Measurements from ENCODE around the gene LENG9. TPM values are rescaled to one million over a fixed set of nuclear protein-coding genes. Genes with fewer than 3 reads are reported as not detected.

The LENG9 gene
- total RNA-seq, 2 donors from 2014 or later = 2.5 to 3.5 TPM

DNA sequence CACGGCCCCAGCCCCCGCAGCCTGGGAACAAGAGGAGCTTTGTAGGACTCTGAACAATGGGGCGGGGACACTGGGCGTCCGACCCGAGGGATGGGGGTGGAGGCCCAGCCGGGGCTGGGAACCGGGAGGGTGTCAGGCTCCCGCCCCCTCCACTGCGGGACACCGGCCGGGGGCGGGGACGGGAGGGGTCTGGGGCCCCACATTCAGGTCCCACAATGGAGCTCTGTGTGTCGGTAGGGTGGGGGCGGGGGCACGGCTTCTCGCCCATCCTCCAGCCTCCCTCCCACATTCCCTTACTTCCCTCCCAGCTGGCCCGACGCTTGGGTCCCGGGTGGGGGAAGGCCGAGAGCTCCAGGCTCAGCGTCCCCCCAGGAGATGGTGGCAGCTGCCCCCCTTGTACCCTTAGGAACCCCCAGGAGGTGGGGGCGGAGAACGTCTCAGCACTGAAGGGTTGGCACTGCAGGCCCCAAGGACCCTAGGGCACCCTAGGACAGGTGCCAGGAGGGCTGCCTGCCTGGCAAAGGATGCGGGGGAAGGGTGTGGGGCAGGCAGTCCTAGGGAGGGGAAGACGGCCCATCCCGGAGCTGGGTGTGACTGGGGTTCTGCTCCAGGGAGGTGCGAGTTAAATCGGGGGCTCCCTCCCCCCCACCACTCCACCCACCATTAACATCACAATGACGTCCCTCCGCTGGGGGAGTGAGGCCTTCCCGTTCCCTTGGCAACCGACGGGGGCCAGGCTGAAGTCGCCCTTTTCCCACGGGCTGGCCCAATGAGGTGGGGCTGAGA lies 43.0 kb downstream of the LENG9 start:
- 15% methylated on average over 33 of the region's 37 CpGs; no CpG with 5 or more reads in 1 of the 2 experiments for WGBS, 2 experiments (ENCODE audit: insufficient coverage in 1 of 2, insufficient read length in 1 of 2)
- Mint-ChIP-seq H3K36me3 (ENCODE audit: low read depth) (no peaks in the 10 kb centered on the region), H3K4me1 (peaks cover 10% of the 10 kb centered on the region), H3K4me3 (no peak overlapping the region), H3K27me3 (ENCODE audit: insufficient read depth) (peaks cover 90% of the 10 kb centered on the region), H3K9me3 (no peaks in the 10 kb centered on the region), H3K27ac (no peak overlapping the region)
- Histone ChIP-seq H3K27ac (ENCODE audit: low read depth, low read length) (peak overlapping the region; percentile 97), H3K36me3 (ENCODE audit: control insufficient read depth, insufficient read depth, low read length) (no peaks in the 10 kb centered on the region), H3K9me3 (ENCODE audit: control insufficient read depth, low read length) (no peaks in the 10 kb centered on the region), H3K9ac (ENCODE audit: extremely low read depth, low read length, poor library complexity, severe bottlenecking) (no peak overlapping the region), H3K4me1 (ENCODE audit: control insufficient read depth, insufficient read depth, low read length) (no peaks in the 10 kb centered on the region), H3K27me3 (ENCODE audit: control insufficient read depth, insufficient read depth, low read length, poor library complexity, severe bottlenecking) (peaks cover 49% of the 10 kb centered on the region), H3K4me3 (ENCODE audit: low read length) (no peak overlapping the region)
- TF ChIP-seq CTCF (conservative IDR thresholded peaks at IDR 0.05) = no peak
- DNase-seq = peak; percentile 88

- Histone ChIP-seq H3K9me3 (ENCODE audit: control insufficient read depth, low read length) (no peaks in the 10 kb centered on the region), H3K4me3 (ENCODE audit: low read length) (no peak overlapping the region), H3K27ac (ENCODE audit: low read depth, low read length) (peak overlapping the region; percentile 97), H3K4me1 (ENCODE audit: control insufficient read depth, insufficient read depth, low read length) (no peaks in the 10 kb centered on the region), H3K9ac (ENCODE audit: extremely low read depth, low read length, poor library complexity, severe bottlenecking) (no peak overlapping the region), H3K36me3 (ENCODE audit: control insufficient read depth, insufficient read depth, low read length) (no peaks in the 10 kb centered on the region), H3K27me3 (ENCODE audit: control insufficient read depth, insufficient read depth, low read length, poor library complexity, severe bottlenecking) (peaks cover 49% of the 10 kb centered on the region)
- 40 to 42% methylated on average over 1 to 10 of the region's 10 CpGs for WGBS, 2 experiments (ENCODE audit: insufficient coverage in 1 of 2, insufficient read length in 1 of 2)
- Mint-ChIP-seq H3K4me1 (peaks cover 10% of the 10 kb centered on the region), H3K4me3 (peak overlapping the region; percentile 18), H3K27me3 (ENCODE audit: insufficient read depth) (peaks cover 87% of the 10 kb centered on the region), H3K27ac (no peak overlapping the region), H3K36me3 (ENCODE audit: low read depth) (no peaks in the 10 kb centered on the region), H3K9me3 (peaks cover under 1% of the 10 kb centered on the region)
- DNase-seq = no peak
- no peak for TF ChIP-seq CTCF (conservative IDR thresholded peaks at IDR 0.05)
These were observed 43.6 kb downstream of the LENG9 start for GRCh38 chr19:54420068-54420382.

DNA sequence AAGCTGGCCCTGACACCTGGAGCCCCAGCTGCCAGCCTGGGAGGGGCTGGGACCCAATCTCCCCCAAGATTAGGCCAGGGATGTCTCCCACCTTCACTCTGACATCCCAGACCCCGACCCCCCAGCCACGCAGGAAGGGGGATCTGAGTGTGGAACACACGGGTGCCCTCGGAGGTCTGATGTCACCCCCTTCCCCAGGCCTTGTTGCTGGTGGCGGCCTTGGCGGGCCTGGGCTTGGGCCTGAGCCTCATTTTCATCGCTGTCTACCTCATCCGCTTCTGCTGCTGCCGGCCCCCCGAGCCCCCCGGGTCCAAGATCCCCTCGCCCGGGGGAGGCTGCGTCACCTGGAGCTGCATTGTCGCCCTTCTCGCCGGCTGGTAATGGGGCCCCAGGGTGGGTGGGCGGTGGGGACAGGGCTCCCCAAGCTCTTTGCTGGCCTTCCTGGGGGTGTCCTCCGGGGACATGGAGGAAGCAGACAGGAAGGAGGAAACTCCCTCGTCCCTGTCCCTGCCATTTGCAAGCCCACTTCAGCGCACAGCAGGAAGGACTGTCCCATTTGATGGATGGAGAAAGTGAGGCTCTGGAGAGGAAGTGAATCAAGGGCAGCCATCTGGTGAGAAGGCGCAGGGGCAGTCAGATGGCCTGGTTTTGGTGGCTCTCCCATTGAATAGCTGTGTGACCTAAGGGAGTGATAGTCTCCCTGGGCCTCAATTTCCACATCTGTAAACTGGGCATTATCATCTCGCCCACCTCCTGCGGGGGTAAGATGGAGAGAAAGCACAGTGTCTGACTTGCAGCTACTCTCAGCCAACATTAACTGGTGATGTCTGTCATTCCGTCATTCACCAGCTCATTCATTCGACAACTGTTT lies 44.4 kb downstream of the LENG9 start:
- WGBS, 2 experiments (ENCODE audit: insufficient coverage in 1 of 2, insufficient read length in 1 of 2) = 90 to 93% methylated on average over 16 to 26 of the region's 26 CpGs
- Histone ChIP-seq H3K27me3 (ENCODE audit: control insufficient read depth, insufficient read depth, low read length, poor library complexity, severe bottlenecking) (peaks cover 52% of the 10 kb centered on the region), H3K9me3 (ENCODE audit: control insufficient read depth, low read length) (no peaks in the 10 kb centered on the region), H3K4me1 (ENCODE audit: control insufficient read depth, insufficient read depth, low read length) (no peaks in the 10 kb centered on the region), H3K9ac (ENCODE audit: extremely low read depth, low read length, poor library complexity, severe bottlenecking) (no peak overlapping the region), H3K4me3 (ENCODE audit: low read length) (no peak overlapping the region), H3K27ac (ENCODE audit: low read depth, low read length) (peak overlapping the region; percentile 97), H3K36me3 (ENCODE audit: control insufficient read depth, insufficient read depth, low read length) (no peaks in the 10 kb centered on the region)
- peaks cover 9% of the 10 kb centered on the region for H3K9me3 Mint-ChIP-seq
- no peak for DNase-seq
- no peak for TF ChIP-seq CTCF (conservative IDR thresholded peaks at IDR 0.05)
- peaks cover 10% of the 10 kb centered on the region for H3K4me1 Mint-ChIP-seq
- H3K27ac Mint-ChIP-seq = no peak overlapping the region
- no peaks in the 10 kb centered on the region for H3K36me3 Mint-ChIP-seq (ENCODE audit: low read depth)
- peaks cover 87% of the 10 kb centered on the region for H3K27me3 Mint-ChIP-seq (ENCODE audit: insufficient read depth)
- no peak overlapping the region for H3K4me3 Mint-ChIP-seq
